Stimulated activated CD4-positive, alpha-beta T cell treated with anti-CD3 and anti-CD28 coated beads, Interleukin-1b, Interleukin-23, amount 100 ng/mL, for 4 hours (primary cell): ENCODE measurements around the gene LRP5.
"Not testable (repeated sequence)": the region's sequence is repeated elsewhere in the genome, so short reads cannot be mapped to it uniquely, and the experiment has no call there.

ENCODE experiments used
- DNase-seq, 2 donors: peaks; one replicate each; pipeline ENCODE4 v3.0.0-alpha.2; 2020; ENCODE audit warnings: low read depth in 2 of 2

The LRP5 gene

GRCh38 chr11:68388595-68389198 is 76.3 kb downstream of the LRP5 start:
- DNase-seq, result no peak

GRCh38 chr11:68390315-68390714 is 77.9 kb downstream of the LRP5 start:
- DNase-seq, result no peak

GRCh38 chr11:68392822-68393221 is 80.4 kb downstream of the LRP5 start:
- DNase-seq, result no peak

GRCh38 chr11:68396516-68396915 is 84.1 kb downstream of the LRP5 start:
- DNase-seq, result no peak

GRCh38 chr11:68397256-68397655 is 84.9 kb downstream of the LRP5 start:
- no peak for DNase-seq

GRCh38 chr11:68398995-68399851 is 86.8 kb downstream of the LRP5 start:
- DNase-seq, result no peak

- DNase-seq, result no peak
Observed at GRCh38 chr11:68399916-68400315, 87.5 kb downstream of the LRP5 start.

- not testable (repeated sequence) for DNase-seq
Observed at GRCh38 chr11:68400584-68400983, 88.2 kb downstream of the LRP5 start.

- DNase-seq, result no peak
Observed at GRCh38 chr11:68401856-68402255, 89.5 kb downstream of the LRP5 start.

GRCh38 chr11:68402355-68403031 is 90.1 kb downstream of the LRP5 start:
- no peak for DNase-seq

- DNase-seq, result no peak
Observed at GRCh38 chr11:68403424-68403823, 91.0 kb downstream of the LRP5 start.

GRCh38 chr11:68403831-68404230 is 91.4 kb downstream of the LRP5 start:
- no peak for DNase-seq

GRCh38 chr11:68406324-68407313 is 94.2 kb downstream of the LRP5 start:
- DNase-seq, result no peak

- DNase-seq, result no peak
Observed at GRCh38 chr11:68408512-68408911, 96.1 kb downstream of the LRP5 start.

GRCh38 chr11:68409748-68410344 is 97.5 kb downstream of the LRP5 start:
- no peak for DNase-seq

- no peak for DNase-seq
Observed at GRCh38 chr11:68411501-68411991, 99.2 kb downstream of the LRP5 start.

GRCh38 chr11:68412593-68413475 is 100.4 kb downstream of the LRP5 start:
- DNase-seq, result no peak

- no peak for DNase-seq
Observed at GRCh38 chr11:68413591-68413999, 101.2 kb downstream of the LRP5 start.

- no peak for DNase-seq
Observed at GRCh38 chr11:68414496-68415221, 102.3 kb downstream of the LRP5 start.
